ENCODE measurements around the gene SURF1. TPM values are rescaled to one million over a fixed set of nuclear protein-coding genes. Genes with fewer than 3 reads are reported as not detected.

Gene SURF1
- total RNA-seq, 2 donors from 2014 or later, result 45.1 to 54.4 TPM

DNA sequence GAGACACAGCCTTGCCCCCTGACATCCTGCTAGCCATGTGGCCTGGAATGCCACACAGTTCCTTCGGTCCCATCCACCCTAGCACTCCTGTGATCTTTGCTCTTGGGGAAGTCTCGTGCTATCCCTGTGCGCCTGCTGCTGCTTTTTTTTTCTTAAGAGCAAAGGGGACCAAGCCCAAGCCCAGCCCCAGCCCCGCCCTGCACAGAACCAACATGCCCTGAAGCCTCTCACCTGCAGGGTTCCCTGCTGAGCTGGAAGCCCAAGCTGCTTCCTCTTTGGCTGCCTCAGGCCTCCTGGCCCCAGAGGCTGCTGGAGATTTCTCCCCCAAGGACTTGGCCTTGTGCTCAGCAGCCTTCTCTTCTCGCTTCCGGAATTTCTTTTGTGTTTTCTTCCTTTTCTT is 22.1 kb downstream of the SURF1 start:
- Histone ChIP-seq H3K4me1 (ENCODE audit: control insufficient read depth, insufficient read depth, low read length) (peaks cover 6% of the 10 kb centered on the region), H3K4me3 (ENCODE audit: low read length) (peak overlapping the region; percentile 95), H3K9me3 (ENCODE audit: control insufficient read depth, low read length) (no peaks in the 10 kb centered on the region), H3K36me3 (ENCODE audit: control insufficient read depth, insufficient read depth, low read length) (peaks cover 47% of the 10 kb centered on the region), H3K9ac (ENCODE audit: extremely low read depth, low read length, poor library complexity, severe bottlenecking) (no peak overlapping the region), H3K27ac (ENCODE audit: low read depth, low read length) (no peak overlapping the region), H3K27me3 (ENCODE audit: control insufficient read depth, insufficient read depth, low read length, poor library complexity, severe bottlenecking) (no peaks in the 10 kb centered on the region)
- no peaks in the 10 kb centered on the region for H3K27me3 Mint-ChIP-seq (ENCODE audit: insufficient read depth)
- peaks cover 58% of the 10 kb centered on the region for H3K36me3 Mint-ChIP-seq (ENCODE audit: low read depth)
- peak overlapping the region; percentile 97 for H3K4me3 Mint-ChIP-seq
- peaks cover 15% of the 10 kb centered on the region for H3K4me1 Mint-ChIP-seq
- peak overlapping the region; percentile 58 for H3K27ac Mint-ChIP-seq
- WGBS, 2 experiments (ENCODE audit: insufficient coverage in 1 of 2, insufficient read length in 1 of 2), result 80 to 84% methylated on average over 5 to 6 of the region's 6 CpGs
- peak; percentile 79 for DNase-seq
- H3K9me3 Mint-ChIP-seq, result peaks cover 1% of the 10 kb centered on the region
- TF ChIP-seq, protein P1, sequence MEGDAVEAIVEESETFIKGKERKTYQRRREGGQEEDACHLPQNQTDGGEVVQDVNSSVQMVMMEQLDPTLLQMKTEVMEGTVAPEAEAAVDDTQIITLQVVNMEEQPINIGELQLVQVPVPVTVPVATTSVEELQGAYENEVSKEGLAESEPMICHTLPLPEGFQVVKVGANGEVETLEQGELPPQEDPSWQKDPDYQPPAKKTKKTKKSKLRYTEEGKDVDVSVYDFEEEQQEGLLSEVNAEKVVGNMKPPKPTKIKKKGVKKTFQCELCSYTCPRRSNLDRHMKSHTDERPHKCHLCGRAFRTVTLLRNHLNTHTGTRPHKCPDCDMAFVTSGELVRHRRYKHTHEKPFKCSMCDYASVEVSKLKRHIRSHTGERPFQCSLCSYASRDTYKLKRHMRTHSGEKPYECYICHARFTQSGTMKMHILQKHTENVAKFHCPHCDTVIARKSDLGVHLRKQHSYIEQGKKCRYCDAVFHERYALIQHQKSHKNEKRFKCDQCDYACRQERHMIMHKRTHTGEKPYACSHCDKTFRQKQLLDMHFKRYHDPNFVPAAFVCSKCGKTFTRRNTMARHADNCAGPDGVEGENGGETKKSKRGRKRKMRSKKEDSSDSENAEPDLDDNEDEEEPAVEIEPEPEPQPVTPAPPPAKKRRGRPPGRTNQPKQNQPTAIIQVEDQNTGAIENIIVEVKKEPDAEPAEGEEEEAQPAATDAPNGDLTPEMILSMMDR (conservative IDR thresholded peaks at IDR 0.05), result no peak

DNA sequence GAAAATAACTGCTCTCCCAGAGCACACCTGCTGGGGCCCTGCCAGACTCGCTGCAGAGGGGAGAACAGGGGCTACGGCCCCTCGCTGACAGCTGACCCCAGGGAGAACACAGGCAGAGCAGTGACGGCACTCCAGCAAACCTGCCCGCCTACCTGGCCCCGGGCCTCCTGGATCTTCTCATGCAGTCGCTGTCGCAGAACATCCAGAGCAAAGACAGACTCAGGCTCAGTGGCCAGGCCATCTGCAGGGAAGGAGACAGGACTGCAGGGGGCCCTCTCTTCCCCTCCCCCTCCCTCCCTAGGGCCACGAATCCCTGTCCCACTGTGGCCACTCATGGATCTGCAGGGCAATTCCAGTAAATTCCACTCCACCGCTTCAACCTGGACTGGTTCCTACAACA is 22.7 kb downstream of the SURF1 start:
- WGBS, 2 experiments (ENCODE audit: insufficient coverage in 1 of 2, insufficient read length in 1 of 2), result 95 to 97% methylated on average over 5 to 10 of the region's 10 CpGs
- H3K9ac ChIP-seq (ENCODE audit: extremely low read depth, low read length, poor library complexity, severe bottlenecking), result no peak overlapping the region
- H3K9me3 Mint-ChIP-seq, result peaks cover 7% of the 10 kb centered on the region
- H3K4me1 ChIP-seq (ENCODE audit: control insufficient read depth, insufficient read depth, low read length), result peaks cover 6% of the 10 kb centered on the region
- H3K36me3 ChIP-seq (ENCODE audit: control insufficient read depth, insufficient read depth, low read length), result peaks cover 42% of the 10 kb centered on the region
- DNase-seq, result no peak
- H3K4me3 Mint-ChIP-seq, result no peak overlapping the region
- H3K27me3 Mint-ChIP-seq (ENCODE audit: insufficient read depth), result peaks cover 2% of the 10 kb centered on the region
- H3K27me3 ChIP-seq (ENCODE audit: control insufficient read depth, insufficient read depth, low read length, poor library complexity, severe bottlenecking), result no peaks in the 10 kb centered on the region
- H3K4me3 ChIP-seq (ENCODE audit: low read length), result no peak overlapping the region
- peak overlapping the region; percentile 58 for H3K27ac Mint-ChIP-seq
- no peak overlapping the region for H3K27ac ChIP-seq (ENCODE audit: low read depth, low read length)
- TF ChIP-seq, protein P1 (conservative IDR thresholded peaks at IDR 0.05), result peak; percentile 39
- peaks cover 52% of the 10 kb centered on the region for H3K36me3 Mint-ChIP-seq (ENCODE audit: low read depth)
- H3K9me3 ChIP-seq (ENCODE audit: control insufficient read depth, low read length), result no peaks in the 10 kb centered on the region
- H3K4me1 Mint-ChIP-seq, result peaks cover 15% of the 10 kb centered on the region

DNA sequence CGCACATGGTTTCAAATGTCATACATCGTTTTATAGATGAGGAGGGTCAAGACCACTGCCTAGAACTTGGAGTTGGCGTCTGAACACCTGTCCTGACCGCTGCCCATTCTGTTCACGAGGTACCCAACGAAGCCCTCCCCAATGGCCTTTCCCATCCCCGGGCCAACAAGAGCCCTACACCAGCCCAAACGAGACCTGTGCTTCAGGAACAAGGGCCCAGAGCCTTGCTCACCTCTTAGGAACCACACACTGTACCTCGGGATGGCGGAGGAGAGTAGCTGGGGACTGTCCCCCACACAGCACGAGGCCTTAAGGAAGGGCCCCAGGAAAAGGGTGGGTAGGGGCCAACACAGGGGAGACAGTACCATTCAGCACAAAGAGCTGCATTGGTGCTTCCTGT is 23.3 kb downstream of the SURF1 start:
- peaks cover 42% of the 10 kb centered on the region for H3K36me3 ChIP-seq (ENCODE audit: control insufficient read depth, insufficient read depth, low read length)
- H3K4me1 Mint-ChIP-seq, result peaks cover 15% of the 10 kb centered on the region
- no peaks in the 10 kb centered on the region for H3K27me3 ChIP-seq (ENCODE audit: control insufficient read depth, insufficient read depth, low read length, poor library complexity, severe bottlenecking)
- no peak overlapping the region for H3K4me3 Mint-ChIP-seq
- peaks cover 6% of the 10 kb centered on the region for H3K4me1 ChIP-seq (ENCODE audit: control insufficient read depth, insufficient read depth, low read length)
- no peaks in the 10 kb centered on the region for H3K9me3 ChIP-seq (ENCODE audit: control insufficient read depth, low read length)
- peaks cover 11% of the 10 kb centered on the region for H3K9me3 Mint-ChIP-seq
- TF ChIP-seq, protein P1 (conservative IDR thresholded peaks at IDR 0.05), result no peak
- no peak overlapping the region for H3K9ac ChIP-seq (ENCODE audit: extremely low read depth, low read length, poor library complexity, severe bottlenecking)
- peaks cover 51% of the 10 kb centered on the region for H3K36me3 Mint-ChIP-seq (ENCODE audit: low read depth)
- WGBS, 2 experiments (ENCODE audit: insufficient coverage in 1 of 2, insufficient read length in 1 of 2), result 95 to 98% methylated on average over 10 to 11 of the region's 11 CpGs
- no peak overlapping the region for H3K27ac Mint-ChIP-seq
- DNase-seq, result no peak
- no peak overlapping the region for H3K27ac ChIP-seq (ENCODE audit: low read depth, low read length)
- peaks cover 3% of the 10 kb centered on the region for H3K27me3 Mint-ChIP-seq (ENCODE audit: insufficient read depth)
- H3K4me3 ChIP-seq (ENCODE audit: low read length), result no peak overlapping the region

Measured in endodermal cell (in vitro differentiated cells).